Activated T-cell treated with anti-CD3 and anti-CD28 coated beads, Interleukin-2, amount 50 U/mL, for 4 hours (primary cell): ENCODE data around the gene ADAMTS18. TPM values are rescaled to one million over a fixed set of nuclear protein-coding genes. Genes with fewer than 3 reads are reported as not detected.

Source experiments
- ATAC-seq, 2 donors: fragments of 200-7000 bp; cut with Tn5 transposase; one replicate each; pipeline ENCODE4 v1.10.0; 2021
- DNase-seq: peaks from one replicate; pipeline ENCODE4 v3.0.0-alpha.2; 2020
- H3K27me3 Mint-ChIP-seq: one replicate; pipeline ENCODE4 v1.8.0; 2021; ENCODE audit warnings: low read depth, mixed read lengths
- H3K36me3 Mint-ChIP-seq: one replicate; pipeline ENCODE4 v1.8.0; 2022; ENCODE audit warnings: mixed read lengths; ENCODE audit not compliant: insufficient read depth
- H3K4me1 Mint-ChIP-seq: one replicate; pipeline ENCODE4 v1.8.0; 2021; ENCODE audit warnings: low read depth, mixed read lengths
- H3K4me3 Mint-ChIP-seq: one replicate; pipeline ENCODE4 v1.8.0; 2021; ENCODE audit warnings: mild to moderate bottlenecking, moderate library complexity, mixed read lengths
- H3K9me3 Mint-ChIP-seq: one replicate; pipeline ENCODE4 v1.8.0; 2021; ENCODE audit warnings: mixed read lengths
- total RNA-seq, 3 donors: library from RNA; stranded (reverse); gene quantifications; one replicate each; pipeline ENCODE4 v1.2.1, GENCODE V29; 2021

The ADAMTS18 gene
- total RNA-seq, 3 donors from 2014 or later: not detected

DNA sequence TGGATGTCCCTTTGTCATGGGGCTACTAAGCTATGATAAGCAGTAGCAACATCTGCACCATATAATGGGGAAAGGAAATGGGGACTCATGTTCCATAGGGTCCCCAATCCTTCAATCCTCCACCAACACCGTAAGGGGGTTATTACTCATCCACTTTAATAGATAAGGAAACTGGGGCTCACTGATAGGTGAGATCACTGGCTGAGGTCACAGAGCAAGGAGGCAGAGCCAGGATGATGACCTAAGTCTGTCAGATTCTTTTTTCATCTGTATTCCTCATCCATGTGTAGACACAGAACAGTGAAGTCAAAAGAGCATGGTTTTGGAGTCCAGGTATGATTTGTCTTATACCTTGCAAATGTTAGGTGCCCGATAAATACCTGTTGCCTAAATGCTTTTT lies 10.5 kb upstream of the ADAMTS18 start:
- Mint-ChIP-seq H3K36me3 (no peaks in the 10 kb centered on the region), H3K9me3 (no peaks in the 10 kb centered on the region), H3K4me3 (no peak overlapping the region), H3K27me3 (peaks cover 4% of the 10 kb centered on the region), H3K4me1 (no peaks in the 10 kb centered on the region)
- no peak for ATAC-seq
- DNase-seq: no peak

DNA sequence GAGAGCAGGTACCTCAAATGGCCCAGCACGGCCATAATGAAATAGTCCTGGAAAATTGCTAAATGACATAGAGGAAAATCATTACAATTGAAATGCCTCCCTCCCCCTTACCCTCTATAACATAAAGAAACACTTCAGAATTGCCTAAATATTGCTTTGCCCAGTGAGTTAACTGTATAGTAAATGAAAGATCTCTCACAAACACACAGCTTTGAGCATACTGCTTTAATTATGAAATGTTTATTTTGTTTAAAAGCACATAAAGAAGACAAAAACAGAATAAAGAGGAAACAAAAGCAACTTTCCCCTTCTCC lies 9.3 kb upstream of the ADAMTS18 start:
- Mint-ChIP-seq H3K4me3 (no peak overlapping the region), H3K4me1 (no peaks in the 10 kb centered on the region), H3K36me3 (no peaks in the 10 kb centered on the region), H3K9me3 (no peaks in the 10 kb centered on the region), H3K27me3 (peaks cover 4% of the 10 kb centered on the region)
- no peak for DNase-seq
- ATAC-seq: no peak

GRCh38 chr16:77443357-77444146 lies 8.7 kb upstream of the ADAMTS18 start:
- no peaks in the 10 kb centered on the region for H3K36me3 Mint-ChIP-seq
- DNase-seq (no peak), ATAC-seq (no peak)
- no peaks in the 10 kb centered on the region for H3K4me1 Mint-ChIP-seq
- H3K4me3 Mint-ChIP-seq: no peak overlapping the region
- H3K9me3 Mint-ChIP-seq: no peaks in the 10 kb centered on the region
- peaks cover 4% of the 10 kb centered on the region for H3K27me3 Mint-ChIP-seq

GRCh38 chr16:77442078-77442477 lies 7.2 kb upstream of the ADAMTS18 start:
- ATAC-seq (no peak), DNase-seq (no peak)
- Mint-ChIP-seq H3K36me3 (no peaks in the 10 kb centered on the region), H3K4me3 (no peak overlapping the region), H3K27me3 (peaks cover 4% of the 10 kb centered on the region), H3K9me3 (no peaks in the 10 kb centered on the region), H3K4me1 (no peaks in the 10 kb centered on the region)

GRCh38 chr16:77439106-77439505 lies 4.3 kb upstream of the ADAMTS18 start:
- H3K9me3 Mint-ChIP-seq: no peaks in the 10 kb centered on the region
- no peaks in the 10 kb centered on the region for H3K4me1 Mint-ChIP-seq
- no peak for ATAC-seq
- no peak overlapping the region for H3K4me3 Mint-ChIP-seq
- DNase-seq: no peak
- no peaks in the 10 kb centered on the region for H3K36me3 Mint-ChIP-seq
- H3K27me3 Mint-ChIP-seq: peaks cover 17% of the 10 kb centered on the region

DNA sequence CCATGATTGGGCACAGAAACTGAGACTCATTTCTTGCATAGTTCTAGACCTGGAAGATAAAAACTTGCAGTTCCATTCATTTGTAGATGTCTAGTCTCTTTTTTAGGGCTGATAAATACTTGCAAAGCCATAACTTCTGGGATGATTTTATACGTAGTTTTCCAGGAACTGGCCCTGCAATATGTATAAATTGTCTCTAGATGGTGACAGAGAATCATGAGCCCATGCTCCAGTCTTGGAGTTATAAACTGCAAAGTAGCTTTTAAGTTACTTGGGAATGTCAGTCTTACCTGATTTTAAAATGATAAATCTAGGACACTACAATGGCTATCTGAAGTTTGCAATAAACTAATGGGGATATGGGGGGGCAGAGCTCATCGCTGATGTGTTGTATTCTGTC lies 3.0 kb upstream of the ADAMTS18 start:
- Mint-ChIP-seq H3K4me3 (no peak overlapping the region), H3K4me1 (no peaks in the 10 kb centered on the region), H3K36me3 (no peaks in the 10 kb centered on the region), H3K27me3 (peaks cover 28% of the 10 kb centered on the region), H3K9me3 (no peaks in the 10 kb centered on the region)
- DNase-seq: no peak
- ATAC-seq: no peak

GRCh38 chr16:77435272-77435820 lies 512 bp upstream of the ADAMTS18 start:
- Mint-ChIP-seq H3K4me3 (no peak overlapping the region), H3K27me3 (peaks cover 31% of the 10 kb centered on the region), H3K36me3 (no peaks in the 10 kb centered on the region), H3K4me1 (no peaks in the 10 kb centered on the region), H3K9me3 (no peaks in the 10 kb centered on the region)
- DNase-seq (no peak), ATAC-seq (no peak)

- ATAC-seq: no peak
- Mint-ChIP-seq H3K4me3 (no peak overlapping the region), H3K4me1 (no peaks in the 10 kb centered on the region), H3K9me3 (no peaks in the 10 kb centered on the region), H3K36me3 (no peaks in the 10 kb centered on the region), H3K27me3 (peaks cover 33% of the 10 kb centered on the region)
- DNase-seq: no peak
Measured at GRCh38 chr16:77434022-77434529, 758 bp downstream of the ADAMTS18 start.

DNA sequence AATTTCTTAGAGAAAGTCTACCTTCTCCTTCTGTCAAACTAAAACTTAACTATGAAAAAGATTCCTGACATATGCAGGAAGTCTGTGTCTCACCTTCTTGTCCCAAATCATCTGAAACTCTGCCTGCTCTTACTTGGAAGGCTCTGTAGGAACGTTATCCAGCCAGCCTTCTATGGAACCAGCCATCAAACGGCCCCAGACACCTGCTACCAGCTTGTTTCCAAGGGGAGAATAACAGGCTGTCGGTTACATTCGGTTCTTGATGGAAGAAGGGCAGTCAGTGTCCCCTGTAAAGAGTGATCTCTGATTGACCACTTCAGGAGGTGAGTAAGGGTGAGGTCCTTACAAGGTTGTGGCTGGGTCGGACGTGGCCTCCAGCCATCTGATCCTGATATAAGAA lies 1.7 kb downstream of the ADAMTS18 start:
- Mint-ChIP-seq H3K4me1 (no peaks in the 10 kb centered on the region), H3K27me3 (peaks cover 35% of the 10 kb centered on the region)

DNA sequence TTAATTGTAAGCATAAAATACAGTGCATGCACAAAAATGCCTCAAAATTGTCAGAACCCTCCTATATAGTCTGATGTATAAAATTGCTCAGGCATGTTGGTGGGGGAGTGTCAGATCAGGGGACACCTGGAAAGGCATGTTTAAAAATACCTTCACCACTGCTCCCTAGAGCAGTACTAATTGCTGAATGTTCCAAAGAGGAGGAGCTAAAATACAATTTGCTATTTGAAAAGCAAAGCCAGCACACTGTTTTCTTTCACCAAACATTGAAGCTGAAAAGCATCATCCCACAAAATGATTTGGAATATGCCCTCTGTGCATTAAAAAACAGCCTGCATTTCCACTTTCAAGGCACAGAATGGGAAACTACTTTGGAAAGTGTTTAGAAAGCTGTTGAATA lies 2.6 kb downstream of the ADAMTS18 start:
- Mint-ChIP-seq H3K4me1 (no peaks in the 10 kb centered on the region), H3K9me3 (no peaks in the 10 kb centered on the region), H3K27me3 (peaks cover 35% of the 10 kb centered on the region), H3K36me3 (no peaks in the 10 kb centered on the region), H3K4me3 (no peak overlapping the region)
- DNase-seq (no peak), ATAC-seq (no peak)

More for the DNA sequence above, 1.7 kb downstream of the ADAMTS18 start:
- DNase-seq (no peak), ATAC-seq (no peak)
- Mint-ChIP-seq H3K36me3 (no peaks in the 10 kb centered on the region), H3K9me3 (no peaks in the 10 kb centered on the region), H3K4me3 (no peak overlapping the region)

GRCh38 chr16:77430787-77431585 lies 3.8 kb downstream of the ADAMTS18 start:
- Mint-ChIP-seq H3K4me1 (no peaks in the 10 kb centered on the region), H3K9me3 (no peaks in the 10 kb centered on the region), H3K27me3 (peaks cover 27% of the 10 kb centered on the region), H3K4me3 (no peak overlapping the region), H3K36me3 (no peaks in the 10 kb centered on the region)
- no peak for ATAC-seq
- DNase-seq: no peak

DNA sequence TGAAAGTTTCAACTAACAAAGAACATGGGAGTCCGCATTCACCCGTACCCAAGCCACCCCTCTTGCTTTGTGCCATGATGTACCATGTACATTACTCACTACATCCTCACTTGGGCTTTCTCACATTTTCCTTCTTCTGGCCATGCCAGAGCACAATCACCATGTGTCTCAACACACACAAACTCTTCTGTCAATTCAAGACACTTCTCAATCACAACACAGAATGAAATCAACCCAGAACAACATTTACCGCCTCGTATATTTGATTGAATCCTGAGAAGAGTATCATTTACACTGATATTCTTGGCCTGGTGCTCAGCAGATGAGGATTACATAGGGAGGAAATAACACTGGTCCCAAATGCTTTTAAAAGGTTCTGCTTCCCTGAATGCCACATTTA lies 4.5 kb downstream of the ADAMTS18 start:
- Mint-ChIP-seq H3K4me3 (no peak overlapping the region), H3K36me3 (no peaks in the 10 kb centered on the region), H3K4me1 (no peaks in the 10 kb centered on the region), H3K9me3 (no peaks in the 10 kb centered on the region), H3K27me3 (peaks cover 22% of the 10 kb centered on the region)
- ATAC-seq (no peak), DNase-seq (no peak)

- DNase-seq (no peak), ATAC-seq (no peak)
- H3K4me3 Mint-ChIP-seq: no peak overlapping the region
- no peaks in the 10 kb centered on the region for H3K4me1 Mint-ChIP-seq
- H3K27me3 Mint-ChIP-seq: peaks cover 4% of the 10 kb centered on the region
- H3K9me3 Mint-ChIP-seq: peaks cover under 1% of the 10 kb centered on the region
- no peaks in the 10 kb centered on the region for H3K36me3 Mint-ChIP-seq
Measured at GRCh38 chr16:77424871-77425604, 9.8 kb downstream of the ADAMTS18 start.

GRCh38 chr16:77422196-77422784 lies 12.5 kb downstream of the ADAMTS18 start:
- Mint-ChIP-seq H3K36me3 (no peaks in the 10 kb centered on the region), H3K9me3 (peaks cover 3% of the 10 kb centered on the region), H3K4me1 (no peaks in the 10 kb centered on the region), H3K27me3 (peaks cover 7% of the 10 kb centered on the region), H3K4me3 (no peak overlapping the region)
- DNase-seq: no peak
- ATAC-seq: no peak
